GM13976 (cell line): ENCODE measurements around the gene CCDC57.

ENCODE experiments used
- DNase-seq: peaks from one replicate; pipeline ENCODE4 v3.0.0; 2012; ENCODE audit warnings: low spot score
- in situ Hi-C: fragments of 300-500 bp; cut with MboI; formaldehyde crosslinking; loops from one replicate; pipeline ENCODE4 v1.12.0; 2022; ENCODE audit warnings: low sequenced_read_pairs, mixed read lengths, inconsistent platforms; ENCODE audit not compliant: unreplicated experiment
- TF ChIP-seq, protein P1 (sequence below): IDR thresholded peaks from 2 replicates; pipeline ENCODE4 v1.5.1; 2012; ENCODE audit warnings: borderline replicate concordance, mild to moderate bottlenecking; ENCODE audit not compliant: insufficient read depth; ENCODE audit errors: extremely low read depth, missing control alignments, control extremely low read depth

CCDC57 gene

DNA sequence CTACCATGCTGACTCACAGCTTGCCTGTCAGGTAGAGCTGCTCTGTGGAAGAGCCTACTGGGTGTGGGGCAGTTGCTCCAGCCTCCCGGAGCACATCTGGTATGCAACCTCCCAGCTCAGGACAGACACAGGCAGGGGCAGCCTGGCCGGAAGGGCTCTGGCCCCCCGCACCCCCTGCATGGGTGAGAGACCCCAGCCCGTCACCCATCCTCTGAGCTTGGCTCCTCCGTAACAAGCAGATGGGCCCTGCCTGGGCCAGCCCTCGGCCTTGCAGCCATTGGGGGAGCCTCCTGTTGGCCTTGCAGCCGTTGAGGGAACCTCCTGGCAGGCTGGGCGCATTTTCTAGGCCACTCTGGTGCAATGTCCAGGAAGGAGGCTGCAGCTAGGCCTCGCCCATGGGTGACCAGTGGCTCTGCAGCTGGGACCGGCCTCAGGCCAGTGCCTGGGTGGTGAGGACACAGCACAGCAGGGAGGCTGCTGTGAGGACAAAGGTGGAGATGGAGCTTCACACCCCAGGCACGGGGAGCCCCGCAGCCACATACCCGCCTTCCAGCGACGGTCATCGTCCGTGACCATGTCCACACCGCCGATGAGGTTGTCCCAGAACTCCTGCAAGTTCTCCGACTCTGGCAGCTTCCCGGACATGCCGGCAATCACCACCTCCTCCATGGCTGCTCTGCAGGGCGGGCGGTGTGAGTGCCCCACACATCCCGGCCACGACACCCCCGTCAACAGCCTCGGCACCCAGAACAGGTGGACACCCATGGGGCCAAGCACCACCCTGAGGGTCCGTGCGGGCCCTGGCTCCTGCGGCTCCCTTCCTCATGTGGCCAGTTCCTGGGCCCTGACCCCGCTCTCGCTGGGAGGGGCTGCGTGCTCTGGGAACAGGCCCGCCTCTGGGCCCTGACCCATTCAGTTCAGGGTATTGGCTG is 116.6 kb downstream of the CCDC57 start:
- no peak for DNase-seq
- in situ Hi-C loops: no loop called here
- TF ChIP-seq, protein P1, sequence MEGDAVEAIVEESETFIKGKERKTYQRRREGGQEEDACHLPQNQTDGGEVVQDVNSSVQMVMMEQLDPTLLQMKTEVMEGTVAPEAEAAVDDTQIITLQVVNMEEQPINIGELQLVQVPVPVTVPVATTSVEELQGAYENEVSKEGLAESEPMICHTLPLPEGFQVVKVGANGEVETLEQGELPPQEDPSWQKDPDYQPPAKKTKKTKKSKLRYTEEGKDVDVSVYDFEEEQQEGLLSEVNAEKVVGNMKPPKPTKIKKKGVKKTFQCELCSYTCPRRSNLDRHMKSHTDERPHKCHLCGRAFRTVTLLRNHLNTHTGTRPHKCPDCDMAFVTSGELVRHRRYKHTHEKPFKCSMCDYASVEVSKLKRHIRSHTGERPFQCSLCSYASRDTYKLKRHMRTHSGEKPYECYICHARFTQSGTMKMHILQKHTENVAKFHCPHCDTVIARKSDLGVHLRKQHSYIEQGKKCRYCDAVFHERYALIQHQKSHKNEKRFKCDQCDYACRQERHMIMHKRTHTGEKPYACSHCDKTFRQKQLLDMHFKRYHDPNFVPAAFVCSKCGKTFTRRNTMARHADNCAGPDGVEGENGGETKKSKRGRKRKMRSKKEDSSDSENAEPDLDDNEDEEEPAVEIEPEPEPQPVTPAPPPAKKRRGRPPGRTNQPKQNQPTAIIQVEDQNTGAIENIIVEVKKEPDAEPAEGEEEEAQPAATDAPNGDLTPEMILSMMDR: no peak

DNA sequence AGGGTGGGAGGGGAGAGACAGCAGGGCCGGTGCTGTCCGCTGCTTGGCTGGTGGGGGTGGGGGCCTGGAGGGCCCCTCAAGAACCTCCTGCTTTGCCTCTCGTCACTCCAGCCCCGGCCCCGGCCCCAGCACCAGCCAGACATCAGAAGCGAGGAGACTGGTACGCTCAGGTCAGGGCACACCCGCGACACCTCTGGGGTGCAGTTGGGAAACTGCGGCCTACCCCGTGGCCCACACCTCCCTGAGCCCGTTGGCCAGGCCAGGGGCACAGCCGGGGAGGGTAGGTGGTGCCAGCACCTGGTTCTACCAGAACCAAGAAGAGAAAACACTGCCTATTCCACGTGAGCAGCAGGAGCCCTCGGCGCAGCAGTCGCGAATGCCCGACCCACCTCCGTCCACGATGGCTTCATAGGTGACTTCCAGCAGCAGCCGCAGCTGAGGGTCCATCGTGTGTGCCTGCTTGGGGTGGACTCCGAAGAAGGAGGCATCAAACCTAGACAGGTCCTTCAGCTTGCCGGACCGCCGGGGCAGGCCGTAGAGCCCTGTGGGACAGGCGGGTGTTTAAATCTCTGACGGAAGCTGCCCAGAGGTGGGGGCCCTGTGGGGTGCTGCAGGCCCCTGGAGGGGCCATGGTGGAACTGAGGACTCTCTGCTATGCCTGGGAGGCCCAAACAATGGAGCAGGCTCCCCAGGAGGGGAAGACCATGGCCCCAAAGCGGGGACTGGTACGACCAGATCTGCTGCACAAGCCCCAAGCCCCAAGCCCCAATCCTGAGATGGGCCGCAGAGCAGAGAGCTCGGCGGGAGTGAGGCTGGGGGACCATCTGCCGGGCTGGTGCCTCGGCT is 117.5 kb downstream of the CCDC57 start:
- TF ChIP-seq, protein P1: no peak
- in situ Hi-C loops: no loop called here
- DNase-seq: no peak

DNA sequence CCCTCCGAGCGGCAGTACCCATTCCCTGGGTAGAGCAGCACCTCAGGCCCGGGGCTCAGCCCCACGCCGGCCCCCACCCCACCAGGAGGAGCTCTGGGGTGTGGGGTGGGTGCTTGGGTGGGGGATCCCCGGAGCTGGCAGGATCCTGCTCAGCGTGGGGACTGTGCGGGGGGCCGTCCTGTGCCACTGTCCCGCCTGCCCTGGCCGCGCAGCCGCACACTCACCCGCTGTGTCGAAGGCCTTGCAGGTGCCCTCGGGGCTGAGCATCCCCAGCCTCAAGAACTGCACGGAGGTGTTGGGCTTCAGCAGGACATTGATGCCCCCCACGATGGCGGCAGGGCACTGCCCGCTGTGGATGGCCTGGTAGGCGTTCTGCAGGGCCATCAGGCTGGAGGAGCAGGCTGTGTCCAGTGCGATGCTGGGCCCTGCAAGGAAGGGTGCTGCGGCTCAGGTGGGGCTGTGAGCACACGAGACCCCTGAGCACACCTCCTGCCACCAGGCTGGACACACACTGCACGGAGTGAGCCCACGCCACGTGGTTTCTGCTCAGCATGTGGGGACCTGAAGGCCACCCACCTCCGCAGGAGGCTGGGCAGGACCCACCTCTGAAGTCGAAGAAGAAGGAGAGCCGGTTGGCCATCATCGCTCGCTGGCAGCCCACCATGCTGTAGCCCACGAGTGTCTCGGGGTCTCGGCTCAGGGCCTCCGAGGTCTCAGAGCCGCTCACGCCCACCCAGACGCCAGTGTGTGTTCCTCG is 119.5 kb downstream of the CCDC57 start:
- TF ChIP-seq, protein P1: no peak
- in situ Hi-C loops: no loop called here

DNA sequence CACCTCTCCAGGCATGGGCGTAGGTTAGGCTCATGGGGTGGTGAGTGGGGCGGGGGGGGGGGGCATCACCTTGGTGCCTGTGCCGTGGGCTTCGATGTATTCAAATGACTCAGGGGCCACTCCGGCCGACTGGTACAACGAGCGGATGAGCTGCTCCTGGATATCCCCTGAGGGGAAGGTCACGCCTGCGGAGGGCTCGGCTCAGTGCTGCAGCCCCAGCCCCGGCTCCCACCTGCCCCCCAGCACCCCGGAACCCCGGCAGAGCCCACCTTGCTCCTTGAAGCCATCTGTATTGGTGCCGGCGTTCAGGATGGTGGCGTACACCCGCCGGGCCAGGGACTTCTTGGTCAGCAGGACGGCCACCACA is 120.0 kb downstream of the CCDC57 start:
- TF ChIP-seq, protein P1: no peak
- in situ Hi-C loops: no loop called here
- DNase-seq: no peak

More for the DNA sequence above, 119.5 kb downstream of the CCDC57 start:
- no peak for DNase-seq

DNA sequence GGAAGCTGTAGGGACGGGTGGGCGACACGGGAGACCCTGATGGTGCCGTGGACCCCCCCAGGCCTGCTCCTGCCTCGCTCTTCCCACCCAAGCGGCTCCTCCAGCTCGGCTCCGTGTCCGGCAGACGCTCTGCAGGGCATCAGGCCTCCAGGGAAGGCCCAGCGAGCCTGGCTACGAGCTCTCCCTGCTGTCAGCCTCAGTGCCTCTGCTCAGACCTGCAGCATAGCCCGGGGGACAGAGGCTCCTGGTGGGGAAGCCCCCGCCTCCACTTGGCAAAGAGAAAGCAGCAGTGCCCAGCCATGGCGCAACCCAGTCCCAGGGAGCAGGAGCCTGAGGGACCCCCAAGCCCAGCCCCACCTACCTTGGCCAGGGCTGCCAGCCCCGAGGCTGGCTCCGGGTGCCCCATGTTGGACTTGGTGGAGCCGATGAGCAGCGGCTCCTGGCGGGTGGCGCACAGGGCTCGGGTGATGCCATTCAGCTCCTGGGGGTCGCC is 120.5 kb downstream of the CCDC57 start:
- in situ Hi-C loops: no loop called here
- no peak for DNase-seq
- TF ChIP-seq, protein P1: no peak

DNA sequence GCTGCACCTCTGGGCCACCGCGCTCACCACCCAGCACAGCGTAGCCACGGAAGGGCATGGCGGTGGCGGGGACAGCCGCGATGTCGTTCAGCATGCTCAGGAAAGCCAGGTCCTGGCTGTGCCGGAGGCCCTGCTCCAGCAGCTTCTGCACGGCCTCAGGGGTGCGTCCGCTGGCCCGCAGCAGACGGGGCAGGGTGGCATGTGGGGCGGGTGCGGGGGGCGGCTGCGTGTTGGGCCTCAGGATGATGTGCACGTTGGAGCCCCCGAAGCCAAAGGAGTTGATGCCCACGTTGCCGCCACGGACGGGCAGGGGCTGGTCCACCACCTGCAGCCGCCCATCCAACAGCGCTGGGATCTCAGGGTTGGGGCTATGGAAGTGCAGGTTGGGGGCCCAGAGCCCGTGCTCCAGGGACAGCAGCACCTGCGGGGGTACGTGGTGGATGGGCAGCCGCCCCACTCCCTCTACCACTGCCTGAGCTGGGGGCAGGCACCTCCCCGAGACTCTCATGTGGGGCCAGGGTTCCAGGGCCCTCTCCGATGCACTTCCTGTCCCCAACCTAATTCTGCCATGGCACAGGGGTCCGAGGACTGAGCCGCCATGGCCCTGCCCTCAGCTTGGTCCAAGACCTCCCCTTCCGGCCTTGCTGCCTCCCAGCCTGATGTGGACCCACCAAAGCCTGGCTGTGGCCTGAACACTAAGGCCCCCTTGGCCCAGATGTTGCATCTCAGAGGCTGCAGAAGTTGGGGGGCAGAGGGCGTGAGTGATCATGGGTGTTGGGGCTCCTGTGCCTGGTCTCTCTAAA is 121.2 kb downstream of the CCDC57 start:
- TF ChIP-seq, protein P1: no peak
- in situ Hi-C loops: no loop called here
- DNase-seq: no peak
